A549 (cell line): ENCODE results near the gene ZPBP2. TPM values are rescaled to one million over a fixed set of nuclear protein-coding genes. Genes with fewer than 3 reads are reported as not detected.
A peak's percentile ranks its signal among the peaks of the same experiment; 100 is the strongest.

Experiments
- ATAC-seq, 2 experiments: fragments of 200-7000 bp in 1 of 2; fragments of >200 bp in 1 of 2; cut with Nextera tagmentation in 1 of 2; cut with Tn5 transposase in 1 of 2; 3 replicates each; pipeline versions ENCODE4 v1.8.0 to v1.9.1; 2018 to 2020; ENCODE audit warnings: mild to moderate bottlenecking in 1 of 2, moderate library complexity in 1 of 2
- CTCF ChIA-PET: fragments of 300-600 bp; sonication (Branson Sonifier 250); formaldehyde crosslinking; extraction: SDS; loops from one replicate; lab custom pipeline; 2021; ENCODE audit warnings: antibody characterized with exemption, inconsistent platforms; lab: Yijun Ruan, JAX
- POLR2A ChIA-PET: fragments of 350-600 bp; formaldehyde crosslinking; extraction: SDS; loops from one replicate; lab custom pipeline; 2021; ENCODE audit warnings: antibody characterized with exemption, inconsistent platforms; lab: Yijun Ruan, JAX
- DNase-seq, 2 experiments: peaks; one replicate each; pipeline versions ENCODE4 v3.0.0 to v3.0.0-alpha.2; 2011 to 2016; ENCODE audit warnings: low read depth in 1 of 2, low spot score in 1 of 2
- FAIRE-seq: peaks from 2 replicates; lab custom pipeline; 2011; peaks lifted over from hg19 to GRCh38; lab: Jason Lieb, UNC
- H3K27ac ChIP-seq, 2 experiments: fragments of >200 bp; sonication (Bioruptor Twin); formaldehyde crosslinking; 3 replicates each; pipeline ENCODE4 v1.5.1; 2016 to 2017
- H3K4me1 ChIP-seq: fragments of >200 bp; sonication (Bioruptor Twin); formaldehyde crosslinking; 3 replicates; pipeline ENCODE4 v1.6.1; 2016
- H3K4me2 ChIP-seq: fragments of >200 bp; sonication (Bioruptor Twin); formaldehyde crosslinking; 3 replicates; pipeline ENCODE4 v1.6.1; 2016
- H3K4me3 ChIP-seq: fragments of >200 bp; sonication (Bioruptor Twin); formaldehyde crosslinking; 3 replicates; pipeline ENCODE4 v1.5.1; 2016
- H3K9me3 ChIP-seq: fragments of >200 bp; sonication (Bioruptor Twin); formaldehyde crosslinking; 3 replicates; pipeline ENCODE4 v1.6.1; 2016
- BCL3 ChIP-seq: fragments of >200 bp; sonication (Bioruptor Twin); formaldehyde crosslinking; IDR thresholded peaks from 3 replicates; pipeline ENCODE4 v1.6.1; 2016
- CBX2 ChIP-seq: fragments of 200-600 bp; sonication (generic); IDR thresholded peaks from 2 replicates; pipeline ENCODE4 v1.6.1; 2016; ENCODE audit warnings: low read depth, mild to moderate bottlenecking, borderline replicate concordance
- FOSL2 ChIP-seq, 2 experiments: fragments of 450-650 bp in 1 of 2; fragments of >200 bp in 1 of 2; sonication (Bioruptor Twin) in 1 of 2; formaldehyde crosslinking; IDR thresholded peaks; 2 replicates each; pipeline versions ENCODE4 v1.5.0 to v1.6.1; 2016 to 2020; ENCODE audit warnings: mild to moderate bottlenecking in 1 of 2, moderate library complexity in 1 of 2
- GATA3 ChIP-seq: IDR thresholded peaks from 2 replicates; pipeline ENCODE4 v1.6.1; 2012; ENCODE audit warnings: borderline replicate concordance
- JUN ChIP-seq, 2 experiments: fragments of >200 bp; sonication (Bioruptor Twin); formaldehyde crosslinking; IDR thresholded peaks; 2 replicates in 1 of 2; 3 replicates in 1 of 2; pipeline ENCODE4 v1.6.1; 2016 to 2017
- MAFK ChIP-seq: fragments of 450-650 bp; IDR thresholded peaks from 2 replicates; pipeline ENCODE4 v1.6.1; 2014; ENCODE audit not compliant: partially characterized antibody
- NFE2L2 ChIP-seq: fragments of 150-350 bp; conservative IDR thresholded peaks from 2 replicates; pipeline ENCODE4 v1.6.1; 2014; ENCODE audit warnings: low read length
- PBX3 ChIP-seq: IDR thresholded peaks from 2 replicates; pipeline ENCODE4 v1.6.1; 2012
- PHF8 ChIP-seq: fragments of 200-600 bp; sonication (generic); IDR thresholded peaks from 2 replicates; pipeline ENCODE4 v1.6.1; 2016; ENCODE audit warnings: low read depth, mild to moderate bottlenecking, antibody characterized with exemption, moderate library complexity, borderline replicate concordance
- POLR2A ChIP-seq: IDR thresholded peaks from 2 replicates; pipeline ENCODE4 v1.6.1; 2012; ENCODE audit warnings: mild to moderate bottlenecking, low read length
- RFX5 ChIP-seq: fragments of 450-650 bp; IDR thresholded peaks from 2 replicates; pipeline ENCODE4 v1.7.1; 2014; ENCODE audit warnings: antibody characterized with exemption, mild to moderate bottlenecking, moderate library complexity
- TFCP2L1 ChIP-seq: fragments of 250-450 bp; sonication (Bioruptor Pico); IDR thresholded peaks from 2 replicates; pipeline ENCODE4 v1.5.0; 2021; ENCODE audit warnings: mild to moderate bottlenecking
- USF2 ChIP-seq: fragments of 450-650 bp; IDR thresholded peaks from 2 replicates; pipeline ENCODE4 v1.6.1; 2014; ENCODE audit warnings: antibody characterized with exemption
- ZFP36 ChIP-seq: fragments of 450-650 bp; IDR thresholded peaks from 2 replicates; pipeline ENCODE4 v1.6.1; 2014; ENCODE audit warnings: borderline replicate concordance; ENCODE audit not compliant: partially characterized antibody
- ZNF302 ChIP-seq: fragments of 250-450 bp; sonication (Bioruptor Pico); IDR thresholded peaks from 2 replicates; pipeline ENCODE4 v1.9.0; 2021; ENCODE audit warnings: inconsistent platforms, mild to moderate bottlenecking, moderate library complexity
- ZSCAN20 ChIP-seq: fragments of 250-450 bp; sonication (Bioruptor Pico); IDR thresholded peaks from 2 replicates; pipeline ENCODE4 v1.8.0; 2022; ENCODE audit warnings: mild to moderate bottlenecking, moderate library complexity
- whole genome bisulfite sequencing: methylation state at CpG from one replicate; pipeline ENCODE4 v1.1.6; 2017; ENCODE audit errors: missing lambda C conversion rate; 5-methylcytosine and 5-hydroxymethylcytosine counted together
- polyA plus RNA-seq, 4 experiments: library from polyadenylated mRNA; depleted of rRNA in 3 of 4; stranded (reverse); fragments of >200 nt; fragmentation: RNase III in 1 of 4; extraction: RNeasy Plus Mini Kit Qiagen cat#74134 plus additional on column Dnase treatment in 1 of 4; gene quantifications; 2 replicates in 3 of 4; 3 replicates in 1 of 4; pipeline ENCODE4 v1.2.3, GENCODE V29; 2011 to 2017

Gene ZPBP2
- polyA plus RNA-seq, 2 of the 4 experiments (the other 2 are of a cell fraction), result not detected

GRCh38 chr17:39823407-39824054 lies 44.5 kb upstream of the ZPBP2 start:
- ChIA-PET POLR2A (no interaction called here), CTCF (interaction anchor here (0.8 to 1.4 kb wide), 3 partner anchors 11 to 190 kb away, joined by 3 to 4 read pairs (median 3); no protein-coding TSS in a partner anchor)
- WGBS, result 22% methylated on average over 5 of the region's 5 CpGs
- DNase-seq (peak in 1 of 2 experiments; percentile 26), ATAC-seq (no peak), FAIRE-seq (no peak)
- Histone ChIP-seq H3K27ac (no peak overlapping the region), H3K4me2 (no peak overlapping the region), H3K4me3 (no peak overlapping the region), H3K9me3 (peaks cover 30% of the 10 kb centered on the region), H3K4me1 (peaks cover 4% of the 10 kb centered on the region; the same call in 1 of the 3 replicates)
- TF ChIP-seq BCL3 (no peak), ZFP36 (peak; percentile 52)

- ChIA-PET CTCF (interaction anchor here (0.8 kb wide), 1 partner anchor 14 kb away, joined by 3 read pairs; no protein-coding TSS in a partner anchor), POLR2A (no interaction called here)
- Histone ChIP-seq H3K4me2 (no peak overlapping the region), H3K9me3 (peaks cover 30% of the 10 kb centered on the region), H3K4me3 (no peak overlapping the region), H3K4me1 (peaks cover 5% of the 10 kb centered on the region; the same call in 1 of the 3 replicates), H3K27ac (no peak overlapping the region)
- TF ChIP-seq TFCP2L1 (CRISPR knock-in tag), result no peak
- TF ChIP-seq PHF8, result no peak
- no peak for TF ChIP-seq CBX2
- no peak for TF ChIP-seq ZNF302 (CRISPR knock-in tag)
- TF ChIP-seq PBX3, result no peak
- no peak for TF ChIP-seq NFE2L2
- FAIRE-seq (no peak), DNase-seq (no peak), ATAC-seq (no peak)
- WGBS, result 36% methylated on average over 2 of the region's 2 CpGs
Measured at GRCh38 chr17:39826334-39826733, 41.7 kb upstream of the ZPBP2 start.

- no peak overlapping the region for H3K27ac ChIP-seq
- FAIRE-seq, result peak; percentile 32
- H3K9me3 ChIP-seq, result peaks cover 18% of the 10 kb centered on the region
- no peak overlapping the region for H3K4me3 ChIP-seq
- ChIA-PET POLR2A (no interaction called here), CTCF (interaction anchor here (0.6 to 1.5 kb wide), 6 partner anchors 13 to 205 kb away, joined by 3 to 5 read pairs (median 3); no protein-coding TSS in a partner anchor)
- TF ChIP-seq POLR2A, result no peak
- no peak for TF ChIP-seq FOSL2 (IDR thresholded peaks at IDR 0.05)
- TF ChIP-seq FOSL2 (CRISPR knock-in tag; IDR thresholded peaks at IDR 0.05), result peak; percentile 43
- peaks cover 5% of the 10 kb centered on the region; the same call in 1 of the 3 replicates for H3K4me1 ChIP-seq
- ATAC-seq, result peak in 1 of 2 experiments; percentile 24; a peak in 1 of 6 replicates
- DNase-seq, result no peak
- WGBS, result 63% methylated on average over 4 of the region's 4 CpGs
- no peak overlapping the region for H3K4me2 ChIP-seq
Measured at GRCh38 chr17:39828443-39828842, 39.6 kb upstream of the ZPBP2 start.

GRCh38 chr17:39831588-39831987 lies 36.4 kb upstream of the ZPBP2 start:
- H3K9me3 ChIP-seq, result peaks cover 11% of the 10 kb centered on the region; the same call in 1 of the 3 replicates
- no peak for ATAC-seq
- FAIRE-seq, result no peak
- H3K4me2 ChIP-seq, result no peak overlapping the region
- CTCF ChIA-PET, result interaction anchor here (0.9 kb wide), 1 partner anchor 625 kb away, joined by 3 read pairs; no protein-coding TSS in a partner anchor
- DNase-seq, result no peak
- TF ChIP-seq JUN (IDR thresholded peaks at IDR 0.05) (no peak), NFE2L2 (peak; percentile 84), RFX5 (no peak), MAFK (peak; percentile 46), GATA3 (no peak), USF2 (no peak), ZSCAN20 (CRISPR knock-in tag) (no peak)
- H3K4me3 ChIP-seq, result no peak overlapping the region
- 36% methylated on average over 2 of the region's 2 CpGs for WGBS
- peaks cover 5% of the 10 kb centered on the region; the same call in 1 of the 3 replicates for H3K4me1 ChIP-seq
- no peak overlapping the region for H3K27ac ChIP-seq
- POLR2A ChIA-PET, result no interaction called here
